ENCODE results near the gene PKP3. TPM values are rescaled to one million over a fixed set of nuclear protein-coding genes. Genes with fewer than 3 reads are reported as not detected.
"Not testable (repeated sequence)": the region's sequence is repeated elsewhere in the genome, so short reads cannot be mapped to it uniquely, and the experiment has no call there.

PKP3 gene
- total RNA-seq, 1 experiment from 2014 or later, result 0.84 TPM

GRCh38 chr11:377174-377865 lies 16.7 kb upstream of the PKP3 start:
- DNase-seq (ENCODE audit: low read depth), result no peak

DNA sequence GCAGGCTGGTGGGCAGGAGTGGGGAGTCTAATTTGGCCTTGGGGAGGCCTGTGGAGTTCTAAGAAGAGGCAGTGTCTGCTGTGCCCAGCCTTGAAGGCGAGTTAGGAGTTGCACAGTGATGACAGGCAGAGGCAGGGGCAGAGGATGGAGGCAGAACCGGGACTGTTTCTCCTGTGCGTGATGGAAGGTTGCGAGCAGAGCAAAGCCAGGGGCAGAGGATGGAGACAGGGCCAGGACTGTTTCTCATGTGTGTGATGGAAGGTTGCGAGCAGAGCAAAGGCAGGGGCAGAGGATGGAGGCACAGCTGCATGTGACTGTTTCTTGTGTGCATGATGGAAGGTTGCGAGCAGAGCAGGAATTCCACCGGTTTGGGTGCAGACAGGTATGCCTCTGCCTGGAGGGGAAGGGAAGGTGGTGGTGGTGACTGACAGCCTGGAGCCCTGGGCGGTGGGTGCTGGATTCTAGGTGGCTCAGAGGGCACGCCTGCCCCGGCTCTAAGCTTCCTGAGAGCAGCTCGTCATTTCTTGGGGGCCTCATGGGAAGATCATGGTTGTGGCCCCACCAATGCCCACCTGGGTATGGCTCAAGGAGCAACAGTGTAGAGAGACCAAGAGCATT lies 16.0 kb upstream of the PKP3 start:
- DNase-seq (ENCODE audit: low read depth), result no peak

GRCh38 chr11:379205-380094 lies 14.6 kb upstream of the PKP3 start:
- no peak for DNase-seq (ENCODE audit: low read depth)

GRCh38 chr11:380095-380480 lies 13.9 kb upstream of the PKP3 start:
- DNase-seq (ENCODE audit: low read depth), result no peak

DNA sequence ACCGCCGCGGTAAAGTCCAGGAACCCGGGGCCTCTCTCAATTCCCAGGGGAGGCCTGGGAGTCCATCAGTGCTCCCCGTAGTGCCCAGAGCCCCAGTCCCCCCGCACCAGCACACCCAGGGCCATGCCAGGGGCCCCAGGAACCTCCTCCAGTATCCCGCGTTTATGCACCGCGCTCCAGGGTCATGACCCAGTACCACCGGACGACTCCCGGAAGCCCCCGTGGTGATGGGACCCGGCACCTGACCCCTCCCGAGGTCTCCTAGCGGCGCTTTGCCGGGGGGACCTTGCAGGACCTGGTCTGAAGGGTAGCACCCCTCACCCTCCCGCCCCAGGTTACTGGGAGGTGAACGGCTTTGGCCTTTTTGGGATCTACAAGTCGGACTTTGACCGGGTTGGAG lies 13.5 kb upstream of the PKP3 start:
- no peak for DNase-seq (ENCODE audit: low read depth)

DNA sequence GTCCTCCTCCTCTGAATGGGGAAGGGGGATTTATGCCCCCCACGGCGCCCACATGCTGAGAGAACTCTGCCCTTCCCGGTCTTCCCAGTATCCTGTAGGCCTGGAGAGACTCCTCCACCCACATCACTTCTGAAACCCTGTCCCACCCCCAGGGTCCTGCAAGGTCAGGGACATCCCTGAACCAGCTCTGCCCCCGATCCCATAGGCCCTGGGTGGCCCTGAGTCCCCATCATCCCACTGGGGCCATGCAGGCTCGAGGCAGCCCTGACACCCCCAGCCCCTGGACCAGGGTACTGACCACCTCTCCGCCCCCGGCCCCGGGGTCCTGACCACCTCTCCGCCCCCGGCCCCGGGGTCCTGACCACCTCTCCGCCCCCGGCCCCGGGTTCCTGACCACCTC lies 13.0 kb upstream of the PKP3 start:
- DNase-seq (ENCODE audit: low read depth), result no peak

DNA sequence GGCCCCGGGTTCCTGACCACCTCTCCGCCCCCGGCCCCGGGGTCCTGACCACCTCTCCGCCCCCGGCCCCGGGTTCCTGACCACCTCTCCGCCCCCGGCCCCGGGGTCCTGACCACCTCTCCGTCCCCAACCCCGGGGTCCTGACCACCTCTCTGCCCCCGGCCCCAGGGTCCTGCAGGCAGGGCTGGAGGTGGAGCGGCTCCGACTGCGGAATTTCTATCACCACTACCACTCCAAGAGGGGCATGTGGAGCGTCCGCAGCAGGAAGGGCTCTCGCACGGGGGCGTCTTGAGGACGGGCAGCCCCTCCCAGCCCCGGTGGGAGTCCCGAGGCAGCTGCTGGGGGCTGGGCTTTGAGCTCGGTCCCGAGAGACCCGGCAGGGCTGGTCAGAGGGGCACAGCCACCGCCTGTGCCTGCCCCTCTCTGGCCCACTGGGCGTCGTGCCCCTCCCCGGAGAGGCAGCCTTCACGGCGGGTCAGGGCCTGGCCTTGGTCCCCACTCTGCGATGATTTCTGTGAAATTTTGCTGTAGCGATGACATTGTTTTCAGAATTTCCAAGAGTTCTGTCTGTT lies 12.4 kb upstream of the PKP3 start:
- no peak for DNase-seq (ENCODE audit: low read depth)

DNA sequence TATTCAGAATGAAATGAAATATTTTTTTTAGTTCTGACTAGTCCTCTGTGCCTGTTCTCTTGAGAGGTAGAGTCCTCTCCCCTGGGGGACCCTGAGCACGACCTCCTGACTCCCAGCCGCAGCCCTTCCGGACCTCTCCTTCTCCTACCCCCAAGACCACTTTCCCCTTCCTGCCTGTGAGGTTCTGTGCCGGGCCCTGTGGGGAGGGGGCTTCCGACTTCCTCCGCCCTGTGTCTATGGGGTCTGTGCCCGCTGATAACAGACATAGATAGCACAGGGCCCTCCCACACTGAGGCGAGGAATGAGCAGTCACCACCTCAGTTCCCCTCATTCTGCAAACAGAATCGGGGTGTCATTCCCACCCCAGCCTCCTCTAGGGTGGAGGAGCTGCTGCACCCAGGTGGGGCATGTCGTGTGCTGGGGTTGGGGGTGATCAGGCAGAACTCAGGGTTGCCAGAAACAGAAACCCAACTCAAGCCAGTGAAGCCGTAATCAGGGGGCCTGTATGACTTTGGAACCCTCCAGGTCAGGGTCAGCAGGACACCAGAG lies 11.9 kb upstream of the PKP3 start:
- DNase-seq (ENCODE audit: low read depth), result no peak

- no peak for DNase-seq (ENCODE audit: low read depth)
Observed at GRCh38 chr11:383431-383830, 10.6 kb upstream of the PKP3 start.

- no peak for DNase-seq (ENCODE audit: low read depth)
Observed at GRCh38 chr11:384511-384910, 9.5 kb upstream of the PKP3 start.

DNA sequence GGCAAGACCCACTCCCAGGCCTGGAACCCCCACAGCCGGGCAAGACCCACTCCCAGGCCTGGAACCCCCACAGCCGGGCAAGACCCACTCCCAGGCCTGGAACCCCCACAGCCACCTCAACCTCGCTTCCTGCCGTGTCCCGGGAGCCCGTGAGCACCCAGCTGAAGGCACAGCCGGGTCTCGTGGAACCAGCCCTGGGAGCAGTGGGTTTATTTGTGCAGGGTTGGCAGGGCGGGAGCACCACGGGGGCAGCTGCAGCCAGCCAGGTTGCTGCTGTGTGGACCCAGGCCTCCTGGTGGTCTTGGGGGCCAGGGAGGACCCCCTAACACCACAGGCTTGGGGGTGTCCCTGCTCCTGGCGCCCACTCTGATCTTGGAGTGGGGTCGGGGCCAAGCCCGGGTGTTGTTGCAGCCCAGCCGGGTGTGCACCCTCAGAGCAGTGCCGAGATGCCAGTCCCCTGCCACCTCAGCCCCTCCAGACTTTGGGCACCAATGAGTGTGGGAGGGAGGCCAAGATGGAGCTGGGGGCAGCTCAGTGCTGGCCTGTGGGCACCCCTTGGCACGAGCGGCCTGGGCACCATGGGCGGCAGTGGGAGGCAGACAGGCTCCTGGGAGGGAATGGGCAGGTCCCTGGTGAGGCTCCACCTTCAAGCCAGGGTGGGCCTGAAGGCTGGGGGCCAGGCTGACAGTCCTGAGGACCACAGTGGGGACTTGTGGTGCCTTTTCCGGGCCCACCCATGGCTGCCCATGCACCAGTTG lies 8.2 kb upstream of the PKP3 start:
- DNase-seq (ENCODE audit: low read depth), result no peak

DNA sequence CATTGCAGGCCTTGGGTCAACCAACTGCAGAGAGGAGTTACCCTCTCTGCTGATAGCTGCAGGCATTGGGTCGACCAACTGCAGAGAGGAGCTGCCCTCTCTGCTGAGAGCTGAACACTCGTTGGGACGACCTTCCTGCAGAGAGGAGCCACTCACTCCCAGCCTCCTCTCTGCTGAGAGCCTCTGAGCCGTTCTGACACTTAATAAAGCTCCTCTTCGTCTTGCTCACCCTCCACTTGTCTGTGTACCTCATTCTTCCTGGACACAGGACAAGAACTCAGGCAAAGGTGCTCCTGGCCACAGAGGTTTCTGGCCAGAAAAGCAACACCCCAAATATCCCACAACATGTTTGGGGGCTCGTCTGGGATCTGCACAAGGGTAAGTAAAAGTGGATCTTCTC lies 7.5 kb upstream of the PKP3 start:
- DNase-seq (ENCODE audit: low read depth), result no peak

GRCh38 chr11:387193-387793 lies 6.7 kb upstream of the PKP3 start:
- DNase-seq (ENCODE audit: low read depth), result no peak

- DNase-seq (ENCODE audit: low read depth), result not testable (repeated sequence)
Observed at GRCh38 chr11:389369-389768, 4.6 kb upstream of the PKP3 start.

DNA sequence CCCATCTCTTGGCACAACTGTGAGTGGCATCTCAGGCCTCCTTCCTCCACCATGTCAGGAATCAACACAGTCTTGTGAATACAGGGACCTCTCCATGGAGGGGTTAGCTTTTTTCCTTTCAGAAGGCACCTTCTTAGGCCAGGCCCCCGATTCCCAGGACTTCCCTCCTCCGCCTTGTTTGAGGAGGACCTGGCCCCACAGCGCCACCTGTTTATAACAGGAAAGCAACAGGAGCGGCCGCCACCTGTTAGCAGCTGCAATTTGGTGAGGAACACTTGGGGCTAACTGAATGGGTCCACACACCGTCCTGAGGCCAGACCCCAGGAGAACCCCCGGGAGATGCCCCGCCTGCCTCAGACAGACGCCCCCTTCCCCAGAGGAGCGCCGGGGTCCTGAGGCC lies 3.8 kb upstream of the PKP3 start:
- no peak for DNase-seq (ENCODE audit: low read depth)

DNA sequence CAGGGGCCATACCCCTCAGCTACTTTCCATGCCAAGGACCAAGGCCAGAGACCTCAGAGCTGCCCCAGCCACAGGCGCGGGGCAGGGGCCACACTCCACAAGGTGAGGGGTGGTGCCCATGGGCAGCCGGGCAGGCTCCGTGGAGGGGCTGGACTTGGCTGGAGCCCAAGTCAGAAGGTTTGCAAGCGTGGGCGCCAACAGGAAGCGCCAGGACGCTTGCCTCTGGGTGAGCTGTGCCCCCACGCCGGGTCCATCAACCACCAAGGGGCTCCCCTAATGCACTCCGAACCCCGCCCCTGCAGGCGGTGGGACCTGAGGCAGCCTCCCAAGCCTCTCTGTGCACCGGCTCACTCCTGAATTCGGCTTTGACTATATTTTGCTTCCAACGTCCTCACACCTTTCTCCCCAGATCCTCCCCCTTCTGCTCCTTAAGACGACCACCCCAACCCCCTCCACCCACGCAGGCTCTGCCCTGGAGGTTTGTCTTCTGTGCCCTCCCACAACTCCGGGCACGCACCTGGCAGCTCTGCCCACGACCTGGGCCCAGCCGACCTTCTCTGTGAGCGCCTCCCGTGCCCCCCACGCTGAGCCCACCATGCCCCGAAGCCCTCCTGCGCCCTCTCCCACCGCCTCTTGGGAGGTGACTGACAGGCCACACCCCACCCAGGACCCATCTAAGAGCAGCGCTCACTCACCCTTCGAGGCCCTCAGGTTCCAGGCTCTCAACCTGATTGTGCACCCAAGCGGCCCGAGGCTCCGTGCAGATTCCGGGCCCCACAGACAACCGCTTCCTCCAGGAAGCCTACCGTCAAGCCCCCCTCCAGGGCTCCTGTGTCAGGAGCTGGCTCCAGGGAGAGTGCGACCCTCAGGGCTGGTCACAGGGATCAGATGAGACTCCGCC lies 2.6 kb upstream of the PKP3 start:
- no peak for DNase-seq (ENCODE audit: low read depth)

DNA sequence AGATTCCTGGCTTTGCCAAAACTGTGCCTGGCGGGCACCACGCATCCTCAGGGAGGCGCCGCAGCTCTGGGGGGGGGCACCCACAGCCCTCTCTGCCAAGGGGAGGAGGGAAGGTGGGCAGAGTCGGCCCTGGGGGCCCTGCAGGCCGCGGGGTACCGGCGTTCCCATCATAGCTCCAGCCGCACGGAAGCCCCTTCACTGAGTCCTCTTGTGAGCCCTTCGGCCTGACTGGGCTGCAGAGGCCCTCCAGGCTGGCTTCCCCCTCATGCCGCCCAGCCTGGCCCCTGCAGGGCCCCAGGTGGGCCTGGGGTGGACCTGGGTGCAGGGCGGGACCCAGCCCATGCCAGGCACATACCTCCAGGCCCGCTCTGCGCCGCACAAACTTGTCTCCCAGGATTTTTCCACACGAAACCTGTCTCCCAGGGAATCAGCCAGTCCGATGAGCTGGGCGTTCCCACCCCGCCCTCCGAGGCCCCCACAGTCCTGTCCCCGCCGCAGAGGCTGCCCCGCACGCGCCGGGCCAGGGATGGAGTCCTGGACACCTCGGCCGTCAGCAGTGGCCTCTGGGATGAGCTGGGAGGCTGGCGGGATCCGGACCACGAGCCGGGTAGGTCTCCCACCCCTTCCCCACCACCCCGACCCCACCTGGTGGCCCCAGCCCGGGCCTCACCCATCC lies 1.8 kb upstream of the PKP3 start:
- no peak for DNase-seq (ENCODE audit: low read depth)

- peak; percentile 87 for DNase-seq (ENCODE audit: low read depth)
Observed at GRCh38 chr11:393219-394033, 583 bp upstream of the PKP3 start.

Measured in RPMI7951 (cell line).